H1 (cell line): ENCODE results near the gene VEPH1. TPM values are rescaled to one million over a fixed set of nuclear protein-coding genes. Genes with fewer than 3 reads are reported as not detected.

Experiments
- CTCF ChIA-PET: fragments of 300-600 bp; sonication (Branson Sonifier 250); formaldehyde crosslinking; loops from one replicate; lab custom pipeline; 2021; ENCODE audit not compliant: partially characterized antibody; lab: Charles Lee
- POLR2A ChIA-PET: fragments of 300-600 bp; sonication (Branson Sonifier 250); formaldehyde crosslinking; loops from one replicate; lab custom pipeline; 2021; ENCODE audit warnings: inconsistent platforms; ENCODE audit not compliant: partially characterized antibody; lab: Charles Lee
- DNase-seq, 2 experiments: peaks; one replicate each; pipeline versions ENCODE4 v3.0.0 to v3.0.0-alpha.2; 2010 to 2022; ENCODE audit warnings: low spot score in 2 of 2, low read depth in 1 of 2, mixed read lengths in 1 of 2
- FAIRE-seq: peaks from 2 replicates; lab custom pipeline; 2011; peaks lifted over from hg19 to GRCh38; lab: Jason Lieb, UNC
- H2AFZ ChIP-seq: 2 replicates; pipeline ENCODE4 v1.8.1; 2012; ENCODE audit warnings: low read length, inconsistent platforms
- H2AK5ac ChIP-seq: 2 replicates; pipeline ENCODE4 v1.6.1; 2013; ENCODE audit warnings: low read depth, low read length
- H2BK120ac ChIP-seq: replicated peaks from 2 replicates; pipeline ENCODE3; 2013; ENCODE audit warnings: low read depth, low read length, inconsistent platforms
- H2BK12ac ChIP-seq: 2 replicates; pipeline ENCODE4 v1.6.1; 2013; ENCODE audit warnings: low read depth, low read length
- H2BK15ac ChIP-seq: 2 replicates; pipeline ENCODE4 v1.6.1; 2013; ENCODE audit warnings: low read length
- H2BK20ac ChIP-seq: 2 replicates; pipeline ENCODE4 v1.6.1; 2013; ENCODE audit warnings: low read length
- H2BK5ac ChIP-seq: 2 replicates; pipeline ENCODE4 v1.6.1; 2013; ENCODE audit warnings: low read depth, low read length
- H3K14ac ChIP-seq: 2 replicates; pipeline ENCODE4 v1.6.1; 2013; ENCODE audit warnings: inconsistent platforms; ENCODE audit not compliant: insufficient read length
- H3K18ac ChIP-seq: 2 replicates; pipeline ENCODE4 v1.6.1; 2013; ENCODE audit warnings: low read length; ENCODE audit errors: extremely low read depth
- H3K23ac ChIP-seq: 2 replicates; pipeline ENCODE4 v1.6.1; 2013; ENCODE audit warnings: inconsistent platforms; ENCODE audit not compliant: insufficient read length
- H3K23me2 ChIP-seq: 2 replicates; pipeline ENCODE4 v1.6.1; 2013; ENCODE audit warnings: low read depth, low read length
- H3K27ac ChIP-seq: 2 replicates; pipeline ENCODE4 v1.6.1; 2011; ENCODE audit warnings: low read depth, low read length, inconsistent platforms
- H3K27me3 ChIP-seq, 4 experiments: replicated peaks in 1 of 4; 1 replicate in 1 of 4; 2 replicates in 3 of 4; pipeline versions ENCODE4 v1.6.1 to v1.8.1; 2011 to 2013; ENCODE audit warnings: low read length in 3 of 4, mild to moderate bottlenecking in 3 of 4, inconsistent platforms in 2 of 4, mixed read lengths in 2 of 4, moderate library complexity in 1 of 4; ENCODE audit not compliant: control insufficient read depth in 3 of 4, insufficient read depth in 3 of 4; ENCODE audit errors: extremely low read depth in 1 of 4
- H3K36me3 ChIP-seq, 4 experiments: 2 replicates each; pipeline versions ENCODE4 v1.6.1 to v1.8.1; 2011 to 2013; ENCODE audit warnings: mild to moderate bottlenecking in 4 of 4, low read length in 3 of 4, moderate library complexity in 2 of 4, control low read depth in 1 of 4, inconsistent platforms in 1 of 4; ENCODE audit not compliant: insufficient read depth in 4 of 4, control insufficient read depth in 2 of 4
- H3K4ac ChIP-seq: replicated peaks from 2 replicates; pipeline ENCODE3; 2013; ENCODE audit warnings: low read length, low read depth, mixed read lengths, inconsistent platforms; ENCODE audit not compliant: insufficient read length
- H3K4me1 ChIP-seq, 4 experiments: replicated peaks in 1 of 4; 1 replicate in 1 of 4; 2 replicates in 3 of 4; pipeline versions ENCODE4 v1.6.1 to v1.8.1; 2011 to 2013; ENCODE audit warnings: low read length in 3 of 4, inconsistent platforms in 2 of 4, mixed read lengths in 1 of 4; ENCODE audit not compliant: insufficient read depth in 4 of 4, control insufficient read depth in 3 of 4
- H3K4me2 ChIP-seq, 2 experiments: 2 replicates each; pipeline versions ENCODE4 v1.6.1 to v1.8.1; 2011 to 2013; ENCODE audit warnings: low read depth in 2 of 2, low read length in 2 of 2, control low read depth in 1 of 2, inconsistent platforms in 1 of 2, mild to moderate bottlenecking in 1 of 2; ENCODE audit not compliant: insufficient read depth in 1 of 2
- H3K4me3 ChIP-seq, 4 experiments: fragments of 200-600, 300-600 bp in 1 of 4; sonication (generic), shearing (Covaris generic), sonication (Bioruptor Twin) in 1 of 4; 2 replicates each; pipeline versions ENCODE4 v1.5.1 to v1.8.1; 2011 to 2016; ENCODE audit warnings: low read length in 4 of 4, low read depth in 3 of 4, control low read depth in 2 of 4, inconsistent platforms in 2 of 4, mild to moderate bottlenecking in 2 of 4, mixed read lengths in 1 of 4, moderate library complexity in 1 of 4; ENCODE audit not compliant: insufficient read depth in 2 of 4; ENCODE audit errors: extremely low read depth in 1 of 4
- H3K56ac ChIP-seq: replicated peaks from 2 replicates; pipeline ENCODE3; 2013; ENCODE audit warnings: low read depth, mild to moderate bottlenecking, mixed read lengths, low read length, inconsistent platforms; ENCODE audit not compliant: insufficient read length
- H3K79me1 ChIP-seq: 2 replicates; pipeline ENCODE4 v1.6.1; 2013; ENCODE audit warnings: low read depth, low read length, control low read depth
- H3K79me2 ChIP-seq, 2 experiments: 2 replicates each; pipeline versions ENCODE4 v1.6.1 to v1.8.1; 2012 to 2013; ENCODE audit warnings: low read length in 2 of 2, mild to moderate bottlenecking in 2 of 2, inconsistent platforms in 1 of 2; ENCODE audit not compliant: insufficient read depth in 2 of 2, control insufficient read depth in 1 of 2
- H3K9ac ChIP-seq, 4 experiments: replicated peaks in 1 of 4; 1 replicate in 1 of 4; 2 replicates in 3 of 4; pipeline versions ENCODE4 v1.6.1 to v1.8.1; 2011 to 2013; ENCODE audit warnings: low read depth in 3 of 4, low read length in 3 of 4, control low read depth in 2 of 4, mild to moderate bottlenecking in 2 of 4, moderate library complexity in 2 of 4, inconsistent platforms in 1 of 4; ENCODE audit errors: extremely low read depth in 1 of 4
- H3K9me3 ChIP-seq, 2 experiments: 2 replicates each; pipeline versions ENCODE4 v1.6.1 to v1.8.1; 2012 to 2013; ENCODE audit warnings: mild to moderate bottlenecking in 2 of 2, moderate library complexity in 2 of 2, control low read depth in 1 of 2, inconsistent platforms in 1 of 2, low read depth in 1 of 2, low read length in 1 of 2, mixed read lengths in 1 of 2; ENCODE audit not compliant: insufficient read depth in 2 of 2
- H4K20me1 ChIP-seq, 2 experiments: replicated peaks in 1 of 2; 2 replicates each; pipeline versions ENCODE3 to v1.8.1; 2011 to 2013; ENCODE audit warnings: inconsistent platforms in 2 of 2, low read length in 2 of 2, mild to moderate bottlenecking in 1 of 2; ENCODE audit not compliant: insufficient read depth in 2 of 2, control insufficient read depth in 1 of 2
- H4K5ac ChIP-seq: 2 replicates; pipeline ENCODE4 v1.6.1; 2013; ENCODE audit warnings: low read length, low read depth, mixed read lengths, inconsistent platforms; ENCODE audit not compliant: insufficient read length
- H4K8ac ChIP-seq: 2 replicates; pipeline ENCODE4 v1.8.0; 2013; ENCODE audit warnings: mild to moderate bottlenecking, moderate library complexity, low read length, inconsistent platforms; ENCODE audit not compliant: insufficient read depth; ENCODE audit errors: extremely low read depth
- H4K91ac ChIP-seq: replicated peaks from 2 replicates; pipeline ENCODE3; 2013; ENCODE audit warnings: low read length, mixed read lengths, inconsistent platforms; ENCODE audit not compliant: insufficient read length
- CREB1 ChIP-seq: IDR thresholded peaks from 2 replicates; pipeline ENCODE4 v1.6.1; 2012; ENCODE audit warnings: inconsistent platforms
- KDM4A ChIP-seq: IDR thresholded peaks from one replicate; pipeline ENCODE4 v1.7.1; 2012; ENCODE audit warnings: low read depth, mild to moderate bottlenecking, moderate library complexity, low read length, inconsistent platforms; ENCODE audit not compliant: severe bottlenecking
- RXRA ChIP-seq: IDR thresholded peaks from 2 replicates; pipeline ENCODE4 v1.6.1; 2011; ENCODE audit warnings: low read depth, mild to moderate bottlenecking, low read length, moderate library complexity; ENCODE audit not compliant: insufficient read depth
- WGBS, 2 experiments: shearing (Covaris generic) in 1 of 2; methylation state at CpG; one replicate each; pipeline versions ENCODE4 v1.1.6 to v1.1.7; 2013 to 2015; ENCODE audit warnings: low lambda C conversion rate in 2 of 2, mixed read lengths in 2 of 2, inconsistent platforms in 1 of 2, low coverage in 1 of 2, missing lambda C conversion rate in 1 of 2; ENCODE audit not compliant: insufficient replicate concordance in 2 of 2, insufficient coverage in 1 of 2, insufficient read length in 1 of 2; ENCODE audit errors: extremely low coverage in 1 of 2, missing lambda C conversion rate in 1 of 2; 5-methylcytosine and 5-hydroxymethylcytosine counted together
- polyA plus RNA-seq, 7 experiments: library from polyadenylated mRNA; depleted of rRNA in 3 of 7; stranded (reverse) in 5 of 7; unstranded in 2 of 7; fragments of >200 nt in 5 of 7; fragments of 200-250 nt in 2 of 7; gene quantifications; 1 replicate in 5 of 7; 2 replicates in 1 of 7; 4 replicates in 1 of 7; pipeline versions ENCODE4 v1.2.1 to v1.2.3, GENCODE V29; 2011 to 2013; ENCODE audit warnings: missing spikeins in 2 of 7, mixed read lengths in 2 of 7
- total RNA-seq: library from RNA; stranded (reverse); fragmentation: NEBNext Ultra II Directional; extraction: Animal tissue kit (Norgen Biotek cat#: 25700); gene quantifications from 2 replicates; pipeline ENCODE4 v1.2.1, GENCODE V29; 2021

The VEPH1 gene
- total and polyA plus RNA-seq, 2 of the 8 experiments (the other 6 are each of a cell fraction or from before 2014, with no cell fraction given): 12.0 to 18.3 TPM

- Histone ChIP-seq H3K23ac (no peak overlapping the region), H4K8ac (no peak overlapping the region), H2AFZ (no peak overlapping the region), H3K23me2 (no peaks in the 10 kb centered on the region), H3K14ac (no peak overlapping the region), H3K4me3 (no peak overlapping the region)
- 94% methylated on average over 4 of the region's 4 CpGs; no CpG with 5 or more reads in 1 of the 2 experiments for WGBS, 2 experiments
- CTCF ChIA-PET: interaction anchor here (0.7 to 0.9 kb wide), 2 partner anchors 18 to 798 kb away, joined by 3 read pairs; no protein-coding TSS in a partner anchor
- TF ChIP-seq KDM4A: no peak
- no peak for TF ChIP-seq RXRA
- no peak for TF ChIP-seq CREB1
- TF ChIP-seq, all 59 proteins: peak for 0
- H4K5ac ChIP-seq: no peak overlapping the region
- POLR2A ChIA-PET: interaction anchor here (1.5 kb wide), 1 partner anchor 15 kb away, joined by 4 read pairs; no protein-coding TSS in a partner anchor
- H2BK12ac ChIP-seq: no peak overlapping the region
- FAIRE-seq (no peak), DNase-seq (no peak)
- no peaks in the 10 kb centered on the region for H4K20me1 ChIP-seq
- no peak overlapping the region for H3K4me2 ChIP-seq
- H2AK5ac ChIP-seq: no peak overlapping the region
- no peak overlapping the region for H2BK20ac ChIP-seq
- H3K9me3 ChIP-seq: peaks cover 0 to 6% of the 10 kb centered on the region in 2 experiments; a peak in 1 of 4 replicates
- H3K79me2 ChIP-seq: no peaks in the 10 kb centered on the region
- H3K4ac ChIP-seq: no peak overlapping the region
- no peak overlapping the region for H3K56ac ChIP-seq
- H2BK120ac ChIP-seq: no peak overlapping the region
- no peak overlapping the region for H3K18ac ChIP-seq
- H2BK15ac ChIP-seq: no peak overlapping the region
- H3K27ac ChIP-seq: no peak overlapping the region
- no peak overlapping the region for H2BK5ac ChIP-seq
- H3K27me3 ChIP-seq: no peaks in the 10 kb centered on the region
- no peaks in the 10 kb centered on the region for H3K4me1 ChIP-seq
- no peak overlapping the region for H4K91ac ChIP-seq
- no peaks in the 10 kb centered on the region for H3K79me1 ChIP-seq
- H3K9ac ChIP-seq: no peak overlapping the region
- no peaks in the 10 kb centered on the region; a peak in 1 of 8 replicates for H3K36me3 ChIP-seq
Observed at GRCh38 chr3:157514371-157514895, 11.2 kb upstream of the VEPH1 start.
